ENCODE results near the gene COL11A1.

The COL11A1 gene

DNA sequence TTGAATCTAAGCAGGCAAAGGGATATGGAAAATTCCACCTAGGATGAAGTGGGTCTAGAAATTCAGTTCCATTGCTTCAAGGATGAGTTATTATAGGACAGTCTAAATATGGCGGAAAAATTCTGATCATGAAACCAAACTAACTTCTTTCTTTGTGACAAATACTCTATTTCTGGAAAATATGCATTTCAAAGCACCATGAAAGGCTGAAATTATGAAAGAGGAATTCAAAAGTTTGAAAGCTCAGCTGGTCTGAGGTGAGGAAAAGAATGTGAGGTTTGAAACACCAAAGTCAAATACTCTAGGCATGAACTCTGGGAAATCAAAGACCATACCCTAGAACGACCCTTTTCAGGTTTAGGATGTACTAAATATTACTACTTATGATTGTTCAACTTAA, 36.4 kb upstream of the COL11A1 start:
- no peak overlapping the region for H3K14ac ChIP-seq (ENCODE audit: low read length)
- H2BK120ac ChIP-seq (ENCODE audit: insufficient read depth, low read length, poor library complexity) = no peak overlapping the region
- no peak overlapping the region for H4K8ac ChIP-seq (ENCODE audit: low read depth, low read length)
- H3K27me3 ChIP-seq (ENCODE audit: insufficient read depth, low read length) = no peaks in the 10 kb centered on the region
- no peak overlapping the region for H2BK5ac ChIP-seq (ENCODE audit: low read depth, low read length, poor library complexity)
- no peak overlapping the region for H3K9ac ChIP-seq (ENCODE audit: low read length)
- H3K4me3 ChIP-seq (ENCODE audit: low read depth, low read length) = no peak overlapping the region
- no CpG with 5 or more reads among the region's 2 CpGs for WGBS (ENCODE audit: extremely low coverage, insufficient coverage, insufficient read length)
- no peak overlapping the region for H2BK12ac ChIP-seq (ENCODE audit: low read length)
- no peaks in the 10 kb centered on the region for H3K79me2 ChIP-seq (ENCODE audit: control insufficient read depth, insufficient read depth, low read length, poor library complexity)
- no peaks in the 10 kb centered on the region for H3K79me1 ChIP-seq (ENCODE audit: low read length)
- no peak overlapping the region for H3K18ac ChIP-seq (ENCODE audit: low read length)
- H3K23ac ChIP-seq (ENCODE audit: low read length) = no peak overlapping the region
- H3K36me3 ChIP-seq (ENCODE audit: control insufficient read depth in 1 of 2, insufficient read depth in 2 of 2, low read length in 2 of 2) = no peaks in the 10 kb centered on the region
- H4K91ac ChIP-seq (ENCODE audit: low read depth, low read length) = no peak overlapping the region
- H2AK5ac ChIP-seq (ENCODE audit: low read length) = no peak overlapping the region
- no peak overlapping the region for H3K27ac ChIP-seq (ENCODE audit: low read depth, low read length)
- no peak overlapping the region for H4K12ac ChIP-seq (ENCODE audit: low read depth, low read length)
- H3K4me1 ChIP-seq (ENCODE audit: control insufficient read depth in 1 of 2, insufficient read depth in 2 of 2, low read length in 2 of 2) = no peaks in the 10 kb centered on the region
- no peak overlapping the region for H3K4ac ChIP-seq (ENCODE audit: low read depth, low read length)
- H2AFZ ChIP-seq (ENCODE audit: insufficient read depth, low read length, poor library complexity) = no peak overlapping the region
- no peak overlapping the region for H3K4me2 ChIP-seq (ENCODE audit: low read length)
- DNase-seq = peak in 1 of 2 donors; percentile 50
- no peaks in the 10 kb centered on the region for H3K9me3 ChIP-seq (ENCODE audit: insufficient read depth, low read depth, low read length)

DNA sequence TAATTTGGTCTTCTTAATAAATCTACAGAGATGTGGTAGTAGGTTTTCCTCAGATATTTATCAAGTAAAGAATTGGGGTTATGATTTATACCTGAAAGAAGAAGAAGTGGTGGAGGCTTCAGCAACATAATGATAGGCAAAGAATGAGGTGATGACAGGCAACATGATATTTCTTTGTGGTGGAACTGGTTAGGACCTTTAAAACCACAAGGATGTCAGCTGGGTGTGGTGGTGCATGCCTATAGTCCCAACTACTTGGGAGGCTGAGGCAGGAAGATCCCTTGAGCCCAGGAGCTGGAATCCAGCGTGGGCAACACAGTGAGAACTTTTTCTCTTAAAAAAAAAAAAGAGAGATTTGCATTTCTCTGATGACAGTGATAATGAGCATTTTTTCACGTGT, 34.1 kb upstream of the COL11A1 start:
- H2AFZ ChIP-seq (ENCODE audit: insufficient read depth, low read length, poor library complexity) = no peak overlapping the region
- H3K4ac ChIP-seq (ENCODE audit: low read depth, low read length) = no peak overlapping the region
- no peaks in the 10 kb centered on the region for H3K9me3 ChIP-seq (ENCODE audit: insufficient read depth, low read depth, low read length)
- WGBS (ENCODE audit: extremely low coverage, insufficient coverage, insufficient read length) = no CpG with 5 or more reads among the region's 2 CpGs
- H3K14ac ChIP-seq (ENCODE audit: low read length) = no peak overlapping the region
- no peak overlapping the region for H3K27ac ChIP-seq (ENCODE audit: low read depth, low read length)
- H3K79me1 ChIP-seq (ENCODE audit: low read length) = no peaks in the 10 kb centered on the region
- H2AK5ac ChIP-seq (ENCODE audit: low read length) = no peak overlapping the region
- H3K23ac ChIP-seq (ENCODE audit: low read length) = no peak overlapping the region
- no peaks in the 10 kb centered on the region for H3K27me3 ChIP-seq (ENCODE audit: insufficient read depth, low read length)
- no peak overlapping the region for H2BK120ac ChIP-seq (ENCODE audit: insufficient read depth, low read length, poor library complexity)
- H3K4me3 ChIP-seq (ENCODE audit: low read depth, low read length) = no peak overlapping the region
- no peak for DNase-seq
- H4K8ac ChIP-seq (ENCODE audit: low read depth, low read length) = no peak overlapping the region
- no peak overlapping the region for H2BK5ac ChIP-seq (ENCODE audit: low read depth, low read length, poor library complexity)
- H3K36me3 ChIP-seq (ENCODE audit: control insufficient read depth in 1 of 2, insufficient read depth in 2 of 2, low read length in 2 of 2) = no peaks in the 10 kb centered on the region
- H4K12ac ChIP-seq (ENCODE audit: low read depth, low read length) = no peak overlapping the region
- H3K4me2 ChIP-seq (ENCODE audit: low read length) = no peak overlapping the region
- H3K4me1 ChIP-seq (ENCODE audit: control insufficient read depth in 1 of 2, insufficient read depth in 2 of 2, low read length in 2 of 2) = no peaks in the 10 kb centered on the region
- H3K9ac ChIP-seq (ENCODE audit: low read length) = no peak overlapping the region
- H3K79me2 ChIP-seq (ENCODE audit: control insufficient read depth, insufficient read depth, low read length, poor library complexity) = no peaks in the 10 kb centered on the region
- H4K91ac ChIP-seq (ENCODE audit: low read depth, low read length) = no peak overlapping the region
- H3K18ac ChIP-seq (ENCODE audit: low read length) = no peak overlapping the region
- H2BK12ac ChIP-seq (ENCODE audit: low read length) = no peak overlapping the region

DNA sequence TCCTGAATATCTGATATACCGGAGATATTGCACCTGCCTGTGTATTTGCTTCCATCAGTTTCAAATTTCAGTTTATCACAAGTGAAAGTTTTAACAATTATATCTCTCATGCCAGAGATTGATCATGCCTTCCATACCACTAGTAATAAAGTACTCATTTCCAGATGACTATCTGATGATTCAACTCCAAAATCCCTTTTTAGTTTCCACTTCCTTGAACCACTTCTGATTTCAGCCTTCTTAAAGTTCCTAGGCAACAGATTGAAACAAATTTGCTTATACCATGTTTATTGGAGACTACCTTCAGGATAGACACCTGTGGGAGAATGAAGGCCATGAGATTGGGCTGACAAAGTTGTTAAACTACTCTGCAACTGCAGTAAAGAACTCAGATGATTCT, 21.5 kb upstream of the COL11A1 start:
- WGBS (ENCODE audit: extremely low coverage, insufficient coverage, insufficient read length) = no CpG with 5 or more reads among the region's 1 CpG
- Histone ChIP-seq H2AK5ac (ENCODE audit: low read length) (no peak overlapping the region), H4K8ac (ENCODE audit: low read depth, low read length) (no peak overlapping the region), H3K4me2 (ENCODE audit: low read length) (no peak overlapping the region), H2BK120ac (ENCODE audit: insufficient read depth, low read length, poor library complexity) (no peak overlapping the region), H3K9ac (ENCODE audit: low read length) (no peak overlapping the region), H3K4ac (ENCODE audit: low read depth, low read length) (no peak overlapping the region), H3K27ac (ENCODE audit: low read depth, low read length) (no peak overlapping the region), H3K18ac (ENCODE audit: low read length) (no peak overlapping the region), H4K91ac (ENCODE audit: low read depth, low read length) (no peak overlapping the region), H2BK12ac (ENCODE audit: low read length) (no peak overlapping the region), H2BK5ac (ENCODE audit: low read depth, low read length, poor library complexity) (no peak overlapping the region), H3K4me1 (ENCODE audit: control insufficient read depth in 1 of 2, insufficient read depth in 2 of 2, low read length in 2 of 2) (no peaks in the 10 kb centered on the region), H2AFZ (ENCODE audit: insufficient read depth, low read length, poor library complexity) (no peak overlapping the region), H4K12ac (ENCODE audit: low read depth, low read length) (no peak overlapping the region), H3K9me3 (ENCODE audit: insufficient read depth, low read depth, low read length) (no peaks in the 10 kb centered on the region), H3K27me3 (ENCODE audit: insufficient read depth, low read length) (no peaks in the 10 kb centered on the region), H3K79me2 (ENCODE audit: control insufficient read depth, insufficient read depth, low read length, poor library complexity) (no peaks in the 10 kb centered on the region), H3K4me3 (ENCODE audit: low read depth, low read length) (no peak overlapping the region), H3K79me1 (ENCODE audit: low read length) (no peaks in the 10 kb centered on the region), H3K14ac (ENCODE audit: low read length) (no peak overlapping the region), H3K23ac (ENCODE audit: low read length) (no peak overlapping the region), H3K36me3 (ENCODE audit: control insufficient read depth in 1 of 2, insufficient read depth in 2 of 2, low read length in 2 of 2) (no peaks in the 10 kb centered on the region)
- peak in 1 of 2 donors; percentile 68 for DNase-seq

DNA sequence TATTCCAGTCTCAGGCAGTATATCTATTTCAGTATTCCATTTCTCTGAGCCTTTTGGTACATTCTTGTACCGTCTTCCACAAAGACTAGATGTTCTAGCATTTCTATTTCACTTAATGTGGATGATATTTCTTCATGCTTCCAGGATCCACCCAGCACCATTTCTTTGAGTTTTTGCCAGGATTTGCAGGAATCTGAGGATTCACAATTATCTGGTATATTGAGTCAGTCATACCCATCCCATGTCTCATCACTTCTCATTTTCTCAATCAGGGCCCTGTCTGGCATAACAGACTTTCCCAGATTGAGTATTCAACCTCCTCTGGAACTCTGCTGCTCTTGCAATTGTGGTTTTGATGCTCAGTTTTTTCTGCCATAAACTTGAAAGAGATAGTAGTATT, 20.9 kb upstream of the COL11A1 start:
- no peak overlapping the region for H3K18ac ChIP-seq (ENCODE audit: low read length)
- no peak overlapping the region for H3K14ac ChIP-seq (ENCODE audit: low read length)
- peak; percentile 67 to 87 for DNase-seq
- no peaks in the 10 kb centered on the region for H3K79me1 ChIP-seq (ENCODE audit: low read length)
- no peak overlapping the region for H2BK12ac ChIP-seq (ENCODE audit: low read length)
- H3K4ac ChIP-seq (ENCODE audit: low read depth, low read length) = no peak overlapping the region
- no CpG with 5 or more reads among the region's 1 CpG for WGBS (ENCODE audit: extremely low coverage, insufficient coverage, insufficient read length)
- no peaks in the 10 kb centered on the region for H3K36me3 ChIP-seq (ENCODE audit: control insufficient read depth in 1 of 2, insufficient read depth in 2 of 2, low read length in 2 of 2)
- H2BK5ac ChIP-seq (ENCODE audit: low read depth, low read length, poor library complexity) = no peak overlapping the region
- H3K9ac ChIP-seq (ENCODE audit: low read length) = no peak overlapping the region
- no peak overlapping the region for H4K12ac ChIP-seq (ENCODE audit: low read depth, low read length)
- H3K27me3 ChIP-seq (ENCODE audit: insufficient read depth, low read length) = no peaks in the 10 kb centered on the region
- H3K9me3 ChIP-seq (ENCODE audit: insufficient read depth, low read depth, low read length) = no peaks in the 10 kb centered on the region
- no peak overlapping the region for H3K27ac ChIP-seq (ENCODE audit: low read depth, low read length)
- H3K79me2 ChIP-seq (ENCODE audit: control insufficient read depth, insufficient read depth, low read length, poor library complexity) = no peaks in the 10 kb centered on the region
- no peaks in the 10 kb centered on the region for H3K4me1 ChIP-seq (ENCODE audit: control insufficient read depth in 1 of 2, insufficient read depth in 2 of 2, low read length in 2 of 2)
- H2AFZ ChIP-seq (ENCODE audit: insufficient read depth, low read length, poor library complexity) = no peak overlapping the region
- no peak overlapping the region for H3K23ac ChIP-seq (ENCODE audit: low read length)
- no peak overlapping the region for H3K4me2 ChIP-seq (ENCODE audit: low read length)
- H2AK5ac ChIP-seq (ENCODE audit: low read length) = no peak overlapping the region
- H2BK120ac ChIP-seq (ENCODE audit: insufficient read depth, low read length, poor library complexity) = no peak overlapping the region
- no peak overlapping the region for H4K91ac ChIP-seq (ENCODE audit: low read depth, low read length)
- H3K4me3 ChIP-seq (ENCODE audit: low read depth, low read length) = no peak overlapping the region
- no peak overlapping the region for H4K8ac ChIP-seq (ENCODE audit: low read depth, low read length)

Measured in trophoblast cell (in vitro differentiated cells and primary cell).